ENCODE measurements around the gene STAB1.

Gene STAB1

DNA sequence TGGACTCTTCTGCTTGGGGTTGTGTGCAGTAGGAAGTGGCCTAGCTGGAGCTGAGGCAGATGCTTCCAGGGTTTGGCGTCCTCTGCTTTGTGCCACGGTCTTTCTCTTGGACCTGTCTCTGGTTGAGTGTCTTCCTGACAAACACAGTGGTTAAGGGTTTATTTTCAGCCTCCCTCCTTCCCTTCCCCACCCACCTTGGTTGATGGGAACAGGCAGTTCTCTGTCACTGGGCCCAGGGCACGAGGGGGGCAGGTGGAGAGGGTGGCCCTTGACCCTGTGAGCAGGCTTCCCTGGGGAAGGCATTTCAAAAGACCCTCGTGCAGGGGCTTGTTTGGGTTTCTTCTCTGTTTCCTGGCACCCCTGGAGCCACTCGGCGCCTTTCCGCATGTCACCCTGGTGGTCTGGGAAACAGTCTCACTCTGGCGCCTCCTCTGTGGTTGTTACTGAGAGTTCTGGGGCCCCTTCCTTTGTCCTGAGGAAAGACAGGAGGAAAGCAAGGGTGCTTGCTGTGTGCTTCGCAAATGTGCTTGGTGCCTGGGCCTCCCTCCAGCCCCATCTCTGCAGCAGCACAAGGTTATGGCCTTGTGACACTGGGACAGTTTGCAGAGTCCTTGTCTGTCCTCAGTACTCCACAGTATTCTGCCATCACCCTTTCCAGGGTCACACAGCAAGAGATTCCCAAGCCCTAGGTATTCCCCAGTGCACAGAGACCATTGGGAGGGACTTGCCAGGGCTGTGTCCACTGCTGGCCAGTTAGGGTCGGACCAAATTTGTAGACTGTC lies 10.3 kb upstream of the STAB1 start:
- FAIRE-seq: no peak
- DNase-seq (ENCODE audit: insufficient read length, low spot score): no peak
- no peak for TF ChIP-seq POLR2A (IDR thresholded peaks at IDR 0.05; ENCODE audit: low read depth, low read length)

DNA sequence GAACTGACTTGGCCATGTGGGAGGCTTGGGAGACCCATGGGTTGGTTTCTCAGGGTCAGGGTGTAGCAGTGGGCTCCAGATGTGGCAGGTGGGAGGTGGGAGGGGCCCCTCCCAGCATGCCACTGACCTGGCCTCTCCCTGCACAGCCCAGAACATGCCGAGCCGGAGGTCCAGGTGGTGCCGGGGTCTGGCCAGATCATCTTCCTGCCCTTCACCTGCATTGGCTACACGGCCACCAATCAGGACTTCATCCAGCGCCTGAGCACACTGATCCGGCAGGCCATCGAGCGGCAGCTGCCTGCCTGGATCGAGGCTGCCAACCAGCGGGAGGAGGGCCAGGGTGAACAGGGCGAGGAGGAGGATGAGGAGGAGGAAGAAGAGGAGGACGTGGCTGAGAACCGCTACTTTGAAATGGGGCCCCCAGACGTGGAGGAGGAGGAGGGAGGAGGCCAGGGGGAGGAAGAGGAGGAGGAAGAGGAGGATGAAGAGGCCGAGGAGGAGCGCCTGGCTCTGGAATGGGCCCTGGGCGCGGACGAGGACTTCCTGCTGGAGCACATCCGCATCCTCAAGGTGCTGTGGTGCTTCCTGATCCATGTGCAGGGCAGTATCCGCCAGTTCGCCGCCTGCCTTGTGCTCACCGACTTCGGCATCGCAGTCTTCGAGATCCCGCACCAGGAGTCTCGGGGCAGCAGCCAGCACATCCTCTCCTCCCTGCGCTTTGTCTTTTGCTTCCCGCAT lies 7.9 kb upstream of the STAB1 start:
- TF ChIP-seq POLR2A (IDR thresholded peaks at IDR 0.05; ENCODE audit: low read depth, low read length): no peak
- FAIRE-seq (no peak), DNase-seq (ENCODE audit: insufficient read length, low spot score) (no peak)

DNA sequence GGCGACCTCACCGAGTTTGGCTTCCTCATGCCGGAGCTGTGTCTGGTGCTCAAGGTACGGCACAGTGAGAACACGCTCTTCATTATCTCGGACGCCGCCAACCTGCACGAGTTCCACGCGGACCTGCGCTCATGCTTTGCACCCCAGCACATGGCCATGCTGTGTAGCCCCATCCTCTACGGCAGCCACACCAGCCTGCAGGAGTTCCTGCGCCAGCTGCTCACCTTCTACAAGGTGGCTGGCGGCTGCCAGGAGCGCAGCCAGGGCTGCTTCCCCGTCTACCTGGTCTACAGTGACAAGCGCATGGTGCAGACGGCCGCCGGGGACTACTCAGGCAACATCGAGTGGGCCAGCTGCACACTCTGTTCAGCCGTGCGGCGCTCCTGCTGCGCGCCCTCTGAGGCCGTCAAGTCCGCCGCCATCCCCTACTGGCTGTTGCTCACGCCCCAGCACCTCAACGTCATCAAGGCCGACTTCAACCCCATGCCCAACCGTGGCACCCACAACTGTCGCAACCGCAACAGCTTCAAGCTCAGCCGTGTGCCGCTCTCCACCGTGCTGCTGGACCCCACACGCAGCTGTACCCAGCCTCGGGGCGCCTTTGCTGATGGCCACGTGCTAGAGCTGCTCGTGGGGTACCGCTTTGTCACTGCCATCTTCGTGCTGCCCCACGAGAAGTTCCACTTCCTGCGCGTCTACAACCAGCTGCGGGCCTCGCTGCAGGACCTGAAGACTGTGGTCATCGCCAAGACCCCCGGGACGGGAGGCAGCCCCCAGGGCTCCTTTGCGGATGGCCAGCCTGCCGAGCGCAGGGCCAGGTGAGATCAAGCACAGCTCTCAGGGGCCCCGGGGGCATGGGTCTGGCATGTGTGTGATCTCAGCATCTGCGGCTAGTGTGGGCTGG lies 7.1 kb upstream of the STAB1 start:
- TF ChIP-seq POLR2A (IDR thresholded peaks at IDR 0.05; ENCODE audit: low read depth, low read length): no peak
- no peak for FAIRE-seq
- DNase-seq (ENCODE audit: insufficient read length, low spot score): no peak

DNA sequence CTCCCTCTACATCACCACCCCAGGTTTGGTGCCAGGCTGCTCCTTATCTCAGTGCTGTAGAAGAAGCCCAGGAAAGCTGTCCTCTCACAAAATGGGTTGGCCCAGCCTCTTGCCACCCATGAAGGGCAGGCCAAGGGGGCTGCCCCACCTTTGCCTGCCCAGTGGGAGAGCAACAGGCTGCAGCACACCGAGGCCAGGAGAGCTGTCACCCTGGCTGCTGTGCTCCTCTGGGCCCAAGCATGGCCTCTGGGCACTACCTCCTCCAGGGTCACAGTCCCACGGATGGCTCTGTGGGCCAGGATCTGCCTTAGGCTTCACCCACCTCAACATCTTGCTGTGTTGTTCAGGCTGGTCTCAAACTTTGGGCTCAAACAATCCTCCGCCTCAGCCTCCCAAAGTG lies 6.4 kb upstream of the STAB1 start:
- no peak for DNase-seq (ENCODE audit: insufficient read length, low spot score)
- FAIRE-seq: no peak
- TF ChIP-seq POLR2A (IDR thresholded peaks at IDR 0.05; ENCODE audit: low read depth, low read length): no peak

DNA sequence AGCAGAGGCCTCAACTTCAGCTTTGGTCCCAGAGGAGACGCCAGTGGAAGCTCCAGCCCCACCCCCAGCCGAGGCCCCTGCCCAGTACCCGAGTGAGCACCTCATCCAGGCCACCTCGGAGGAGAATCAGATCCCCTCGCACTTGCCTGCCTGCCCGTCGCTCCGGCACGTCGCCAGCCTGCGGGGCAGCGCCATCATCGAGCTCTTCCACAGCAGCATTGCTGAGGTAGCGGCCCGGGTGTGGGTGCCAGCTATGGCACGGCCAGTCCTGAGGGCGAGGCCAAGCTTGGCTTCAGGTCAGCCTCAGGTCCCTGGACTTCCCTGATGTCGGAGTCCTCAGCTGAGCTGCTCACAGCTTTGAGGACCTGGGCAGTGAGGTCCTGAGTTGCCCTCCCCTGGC lies 5.7 kb upstream of the STAB1 start:
- TF ChIP-seq POLR2A (IDR thresholded peaks at IDR 0.05; ENCODE audit: low read depth, low read length): no peak
- no peak for DNase-seq (ENCODE audit: insufficient read length, low spot score)
- FAIRE-seq: no peak

DNA sequence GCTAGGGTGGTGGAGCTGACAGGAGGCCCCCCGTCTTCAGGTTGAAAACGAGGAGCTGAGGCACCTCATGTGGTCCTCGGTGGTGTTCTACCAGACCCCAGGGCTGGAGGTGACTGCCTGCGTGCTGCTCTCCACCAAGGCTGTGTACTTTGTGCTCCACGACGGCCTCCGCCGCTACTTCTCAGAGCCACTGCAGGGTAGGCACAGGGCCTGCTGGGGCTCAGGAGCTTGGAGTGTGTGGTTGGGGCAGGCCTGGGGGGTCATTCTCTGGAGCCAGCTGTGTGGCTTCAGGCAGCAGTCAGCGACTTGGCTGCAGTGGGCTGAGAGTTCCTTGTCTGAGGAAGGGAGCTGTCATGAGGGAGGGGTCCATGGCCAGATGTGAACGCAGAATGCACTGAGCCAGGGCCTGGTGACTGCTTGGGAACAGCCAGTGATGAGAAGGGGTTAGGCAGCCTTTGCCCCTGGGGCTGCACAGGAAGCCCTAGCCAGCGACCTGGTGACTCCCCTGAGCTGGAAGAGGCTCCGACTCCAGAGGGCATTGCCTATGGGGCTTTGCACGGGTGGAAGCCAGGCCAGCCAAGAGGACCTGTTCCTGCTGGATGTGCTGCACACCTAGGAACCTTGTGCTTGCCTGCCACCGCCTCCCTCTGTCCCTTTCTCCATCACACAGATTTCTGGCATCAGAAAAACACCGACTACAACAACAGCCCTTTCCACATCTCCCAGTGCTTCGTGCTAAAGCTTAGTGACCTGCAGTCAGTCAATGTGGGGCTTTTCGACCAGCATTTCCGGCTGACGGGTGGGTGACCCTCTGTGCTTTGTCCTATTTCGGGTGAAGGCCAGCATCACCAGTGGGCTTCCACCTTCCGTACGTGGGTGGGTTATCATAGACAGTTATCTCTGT lies 4.9 kb upstream of the STAB1 start:
- FAIRE-seq (no peak), DNase-seq (ENCODE audit: insufficient read length, low spot score) (no peak)
- no peak for TF ChIP-seq POLR2A (IDR thresholded peaks at IDR 0.05; ENCODE audit: low read depth, low read length)

DNA sequence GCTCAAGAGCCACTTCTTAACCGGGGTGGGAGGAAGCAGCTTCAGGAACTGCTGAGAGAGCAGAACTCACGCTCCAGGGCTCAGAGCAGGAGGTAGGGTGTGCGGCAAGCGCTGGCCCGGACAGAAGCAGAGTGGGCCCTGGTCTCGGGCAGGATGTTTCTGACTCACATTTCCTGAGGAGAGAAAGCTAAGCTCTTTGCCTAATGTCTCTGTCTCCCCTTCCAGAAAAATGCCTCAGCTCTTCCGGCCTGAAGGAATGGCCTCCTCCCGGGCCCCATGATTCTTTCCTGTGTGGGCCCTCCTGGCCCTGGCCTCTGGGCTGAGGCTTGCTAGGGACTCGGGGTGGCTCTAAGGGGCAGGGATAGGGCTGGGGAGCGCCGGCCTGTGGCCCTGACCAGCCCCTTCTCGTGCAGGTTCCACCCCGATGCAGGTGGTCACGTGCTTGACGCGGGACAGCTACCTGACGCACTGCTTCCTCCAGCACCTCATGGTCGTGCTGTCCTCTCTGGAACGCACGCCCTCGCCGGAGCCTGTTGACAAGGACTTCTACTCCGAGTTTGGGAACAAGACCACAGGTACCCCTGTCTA lies 4.1 kb upstream of the STAB1 start:
- FAIRE-seq (no peak), DNase-seq (ENCODE audit: insufficient read length, low spot score) (no peak)
- no peak for TF ChIP-seq POLR2A (IDR thresholded peaks at IDR 0.05; ENCODE audit: low read depth, low read length)

DNA sequence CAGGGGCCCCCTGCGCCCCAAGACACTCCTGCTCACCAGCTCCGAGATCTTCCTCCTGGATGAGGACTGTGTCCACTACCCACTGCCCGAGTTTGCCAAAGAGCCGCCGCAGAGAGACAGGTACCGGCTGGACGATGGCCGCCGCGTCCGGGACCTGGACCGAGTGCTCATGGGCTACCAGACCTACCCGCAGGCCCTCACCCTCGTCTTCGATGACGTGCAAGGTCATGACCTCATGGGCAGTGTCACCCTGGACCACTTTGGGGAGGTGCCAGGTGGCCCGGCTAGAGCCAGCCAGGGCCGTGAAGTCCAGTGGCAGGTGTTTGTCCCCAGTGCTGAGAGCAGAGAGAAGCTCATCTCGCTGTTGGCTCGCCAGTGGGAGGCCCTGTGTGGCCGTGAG lies 3.1 kb upstream of the STAB1 start:
- DNase-seq (ENCODE audit: insufficient read length, low spot score) (no peak), FAIRE-seq (no peak)
- no peak for TF ChIP-seq POLR2A (IDR thresholded peaks at IDR 0.05; ENCODE audit: low read depth, low read length)

DNA sequence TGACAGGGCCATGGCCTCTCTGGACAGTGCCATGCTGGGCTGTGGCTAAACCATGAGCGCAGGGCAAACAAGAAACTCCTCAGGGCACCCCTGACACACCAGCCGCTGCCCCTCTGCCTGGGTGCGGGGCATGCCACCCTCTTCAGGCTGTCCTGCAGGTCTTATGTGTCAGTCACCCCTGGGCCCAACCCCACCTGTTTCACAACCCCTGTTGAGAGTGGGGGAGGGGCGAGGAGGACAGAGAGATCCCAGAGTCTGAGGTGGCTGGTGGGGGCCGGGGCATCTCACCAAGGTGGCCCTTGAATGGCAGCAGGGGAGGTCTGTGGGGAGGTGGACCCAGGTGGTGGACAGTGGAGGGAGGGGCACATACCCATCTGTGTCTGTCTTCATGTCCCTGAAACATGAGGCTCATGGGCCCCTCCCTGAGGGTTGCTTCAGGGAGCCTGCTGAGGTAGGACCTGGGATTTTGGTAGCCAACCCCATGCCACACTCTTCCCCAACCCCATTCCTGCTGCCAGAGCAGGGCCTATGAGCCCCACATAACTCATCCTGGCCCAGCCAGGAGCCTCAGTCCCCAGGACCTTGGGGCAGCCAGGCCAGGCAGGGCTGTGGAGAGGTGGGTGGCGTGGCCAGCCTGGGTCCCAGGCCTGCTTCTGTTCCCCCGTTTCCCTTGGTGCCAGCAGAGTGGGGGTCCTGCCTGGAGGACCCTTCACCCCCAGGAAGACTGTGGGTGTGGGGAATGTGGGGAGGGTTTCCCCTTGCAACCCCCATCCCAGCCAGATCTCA lies 1.7 kb upstream of the STAB1 start:
- FAIRE-seq (no peak), DNase-seq (ENCODE audit: insufficient read length, low spot score) (no peak)
- no peak for TF ChIP-seq POLR2A (IDR thresholded peaks at IDR 0.05; ENCODE audit: low read depth, low read length)

DNA sequence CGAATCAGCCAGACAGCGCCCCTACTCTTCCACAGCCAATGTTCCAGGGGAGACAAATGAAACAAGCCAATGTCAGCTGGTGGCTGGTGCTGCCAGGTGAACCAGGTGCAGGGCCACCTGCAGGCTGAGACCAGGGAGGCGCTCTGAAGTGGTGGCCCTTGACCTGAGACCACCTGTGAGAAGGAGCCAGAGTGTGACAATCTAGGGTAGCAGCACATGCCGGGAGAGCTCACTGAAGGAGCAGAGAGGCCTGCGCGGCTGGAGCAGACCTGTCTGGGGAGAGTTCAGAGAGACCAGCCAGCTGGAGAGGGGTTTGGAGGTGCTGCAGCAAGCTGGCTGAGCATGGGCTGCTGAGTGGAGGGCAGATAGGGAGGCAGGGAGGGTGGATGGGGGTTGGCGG lies 693 bp upstream of the STAB1 start:
- FAIRE-seq (no peak), DNase-seq (ENCODE audit: insufficient read length, low spot score) (no peak)
- no peak for TF ChIP-seq POLR2A (IDR thresholded peaks at IDR 0.05; ENCODE audit: low read depth, low read length)

DNA sequence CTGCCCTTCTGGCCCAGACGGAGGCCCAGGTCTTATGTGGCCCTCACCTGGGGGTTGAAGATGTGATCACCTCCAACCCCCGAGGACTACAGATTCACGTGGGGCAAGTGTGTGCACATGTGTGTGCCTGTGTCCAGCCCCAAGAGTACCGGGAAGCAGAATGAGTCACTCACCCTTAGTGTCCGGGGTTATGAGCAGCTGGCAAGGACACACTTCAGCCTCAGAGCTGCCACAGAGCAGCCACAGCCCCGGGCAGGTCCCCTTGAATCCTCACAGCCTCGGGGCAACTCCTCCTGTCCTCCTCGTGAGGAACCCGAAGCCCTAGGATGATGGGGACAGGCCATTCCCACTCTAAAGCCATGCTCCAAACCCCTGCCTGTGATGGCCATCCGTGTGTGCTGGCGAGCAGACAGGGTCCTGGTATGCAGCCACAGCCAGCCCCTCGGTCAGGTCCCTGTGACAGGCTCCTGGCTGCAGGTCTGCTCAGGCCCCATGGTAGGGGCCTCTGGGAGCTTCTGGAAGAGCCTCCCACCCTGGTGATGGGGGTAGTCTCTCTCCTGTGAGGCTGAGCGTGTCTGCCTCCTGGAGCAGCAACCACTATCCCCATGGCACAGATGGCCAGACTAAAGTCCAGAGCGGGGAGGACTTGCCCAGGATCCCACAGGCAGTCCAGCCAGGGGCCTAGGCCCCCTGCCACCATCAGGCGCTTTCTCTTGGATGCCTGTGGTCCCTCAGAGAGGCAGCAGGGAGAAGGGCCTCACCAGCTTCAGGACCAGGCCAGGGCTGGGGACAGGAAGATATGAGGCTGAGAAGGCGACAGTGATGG lies 852 bp downstream of the STAB1 start:
- no peak for TF ChIP-seq POLR2A (IDR thresholded peaks at IDR 0.05; ENCODE audit: low read depth, low read length)
- FAIRE-seq: peak; percentile 33
- DNase-seq (ENCODE audit: insufficient read length, low spot score): peak; percentile 73
